Measurements from ENCODE around the gene CSF2RB.

The CSF2RB gene

DNA sequence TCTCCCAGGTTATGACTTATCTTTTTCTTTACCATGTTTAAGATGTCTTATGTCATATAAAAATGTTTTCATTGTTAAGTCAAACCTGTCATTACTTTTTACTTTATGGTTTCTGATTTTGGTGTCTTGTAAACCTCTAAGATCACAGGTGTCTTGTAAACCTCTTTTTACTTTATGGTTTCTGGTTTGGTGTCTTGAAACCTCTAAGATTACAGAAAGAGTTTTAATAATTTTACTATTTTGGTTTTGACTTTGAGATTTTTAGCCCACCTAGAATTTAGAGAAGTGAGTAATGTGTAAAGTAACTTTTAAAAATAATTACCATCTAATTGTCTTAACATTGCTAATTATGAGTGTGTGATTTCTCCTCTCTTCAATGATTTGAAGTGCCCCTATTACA, 2.6 kb downstream of the CSF2RB start:
- TF ChIP-seq, protein P1, sequence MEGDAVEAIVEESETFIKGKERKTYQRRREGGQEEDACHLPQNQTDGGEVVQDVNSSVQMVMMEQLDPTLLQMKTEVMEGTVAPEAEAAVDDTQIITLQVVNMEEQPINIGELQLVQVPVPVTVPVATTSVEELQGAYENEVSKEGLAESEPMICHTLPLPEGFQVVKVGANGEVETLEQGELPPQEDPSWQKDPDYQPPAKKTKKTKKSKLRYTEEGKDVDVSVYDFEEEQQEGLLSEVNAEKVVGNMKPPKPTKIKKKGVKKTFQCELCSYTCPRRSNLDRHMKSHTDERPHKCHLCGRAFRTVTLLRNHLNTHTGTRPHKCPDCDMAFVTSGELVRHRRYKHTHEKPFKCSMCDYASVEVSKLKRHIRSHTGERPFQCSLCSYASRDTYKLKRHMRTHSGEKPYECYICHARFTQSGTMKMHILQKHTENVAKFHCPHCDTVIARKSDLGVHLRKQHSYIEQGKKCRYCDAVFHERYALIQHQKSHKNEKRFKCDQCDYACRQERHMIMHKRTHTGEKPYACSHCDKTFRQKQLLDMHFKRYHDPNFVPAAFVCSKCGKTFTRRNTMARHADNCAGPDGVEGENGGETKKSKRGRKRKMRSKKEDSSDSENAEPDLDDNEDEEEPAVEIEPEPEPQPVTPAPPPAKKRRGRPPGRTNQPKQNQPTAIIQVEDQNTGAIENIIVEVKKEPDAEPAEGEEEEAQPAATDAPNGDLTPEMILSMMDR (IDR thresholded peaks at IDR 0.05; ENCODE audit: control insufficient read depth, insufficient read depth, low read depth, low read length, missing control alignments) = no peak
- no peak overlapping the region for H3K4me3 ChIP-seq (ENCODE audit: control insufficient read depth, low read depth, low read length)
- no peak for DNase-seq (ENCODE audit: low read depth)

DNA sequence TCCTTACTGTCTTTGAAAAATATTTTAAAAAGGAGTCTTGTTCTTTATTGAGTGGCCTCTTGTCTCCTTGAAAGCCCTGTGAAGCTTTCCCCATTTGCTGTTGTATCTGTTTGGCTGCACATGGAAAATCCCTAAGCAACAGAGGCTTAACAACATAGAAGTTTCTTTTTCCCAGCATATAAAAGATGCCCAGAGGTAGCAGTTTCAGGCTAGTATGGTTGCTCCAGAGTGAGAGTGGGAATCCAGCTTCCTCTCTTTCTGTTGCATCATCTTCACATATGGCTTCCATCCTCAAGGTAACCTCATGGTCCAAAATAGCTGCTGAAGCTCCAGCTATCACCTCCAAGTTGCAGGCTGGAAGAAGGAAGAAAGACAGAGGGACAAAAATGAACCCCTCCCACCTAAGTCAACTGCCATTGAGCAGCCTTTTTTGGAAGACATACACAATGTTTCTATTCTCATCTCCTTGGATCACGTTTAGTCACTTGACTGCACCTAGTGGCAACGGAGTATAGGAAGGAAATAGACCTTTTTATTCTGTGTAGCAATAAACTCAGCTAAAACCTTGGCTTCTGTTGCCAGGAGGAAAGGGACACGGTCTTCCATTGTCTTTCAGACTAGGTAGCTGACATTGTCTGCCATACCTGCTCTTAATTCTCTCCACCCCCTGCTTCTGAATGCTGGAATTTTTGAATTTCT, 5.3 kb downstream of the CSF2RB start:
- no peak for DNase-seq (ENCODE audit: low read depth)
- H3K4me3 ChIP-seq (ENCODE audit: control insufficient read depth, low read depth, low read length) = no peak overlapping the region
- TF ChIP-seq, protein P1 (IDR thresholded peaks at IDR 0.05; ENCODE audit: control insufficient read depth, insufficient read depth, low read depth, low read length, missing control alignments) = no peak

DNA sequence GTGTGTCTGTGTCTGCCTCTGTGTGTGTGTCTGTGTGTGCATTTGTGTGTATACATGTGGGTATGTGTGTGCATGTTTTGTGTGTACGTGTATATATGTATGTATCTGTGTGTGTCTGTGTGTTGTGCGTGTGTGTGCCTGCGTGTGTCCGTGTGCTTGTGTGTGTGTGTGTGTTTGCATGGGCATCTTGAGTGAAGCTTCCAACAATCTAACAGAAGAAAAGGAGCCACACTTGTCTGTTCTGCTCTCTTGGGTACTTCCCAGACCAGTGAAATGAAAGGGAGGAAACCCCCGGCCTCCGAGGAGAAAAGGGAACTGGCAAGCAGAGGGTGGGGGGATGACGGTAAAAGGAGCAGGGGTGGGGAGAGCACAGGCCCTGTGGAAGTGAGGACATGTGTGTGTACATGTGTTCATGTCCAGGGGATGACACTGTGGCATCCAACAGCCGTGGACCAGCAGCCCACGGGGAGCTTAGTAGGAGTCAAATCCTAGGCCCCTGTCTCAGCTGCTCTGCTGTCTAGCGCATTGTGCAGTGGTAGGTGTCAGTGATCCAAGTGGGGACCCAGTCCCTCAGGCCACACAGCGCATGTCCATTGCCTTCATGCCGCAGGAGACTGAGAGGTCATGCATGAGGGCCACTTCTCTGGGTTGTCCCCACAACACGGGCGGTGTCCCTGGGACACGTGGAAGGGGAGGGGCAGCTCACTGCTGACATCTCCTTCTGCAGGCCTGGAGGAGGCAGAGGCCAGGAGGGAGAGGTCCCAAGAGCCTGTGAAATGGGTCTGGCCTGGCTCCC, 8.1 kb downstream of the CSF2RB start:
- no peak overlapping the region for H3K4me3 ChIP-seq (ENCODE audit: control insufficient read depth, low read depth, low read length)
- TF ChIP-seq, protein P1 (IDR thresholded peaks at IDR 0.05; ENCODE audit: control insufficient read depth, insufficient read depth, low read depth, low read length, missing control alignments) = no peak
- no peak for DNase-seq (ENCODE audit: low read depth)

DNA sequence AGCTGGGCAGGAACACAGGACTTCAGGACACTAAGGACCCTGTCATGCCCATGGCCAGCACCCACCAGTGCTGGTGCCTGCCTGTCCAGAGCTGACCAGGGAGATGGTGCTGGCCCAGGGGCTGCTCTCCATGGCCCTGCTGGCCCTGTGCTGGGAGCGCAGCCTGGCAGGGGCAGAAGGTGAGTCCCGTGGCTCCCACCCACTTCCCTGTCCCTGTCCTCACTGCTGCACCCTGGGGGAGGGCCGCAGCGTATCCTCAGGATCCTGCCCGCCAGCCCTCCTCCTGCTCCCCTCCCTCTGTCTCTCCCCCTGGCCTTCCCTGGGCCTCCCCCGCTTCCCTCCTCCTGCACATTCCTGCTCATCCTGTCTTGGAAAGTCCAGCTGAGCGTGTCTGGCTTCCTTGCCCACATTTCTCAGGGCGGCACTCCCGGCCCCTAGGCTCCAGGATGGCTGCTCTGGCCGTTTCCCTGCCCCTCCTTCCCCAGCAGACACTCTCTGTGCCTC, 8.7 kb downstream of the CSF2RB start:
- TF ChIP-seq, protein P1 (IDR thresholded peaks at IDR 0.05; ENCODE audit: control insufficient read depth, insufficient read depth, low read depth, low read length, missing control alignments) = no peak
- no peak overlapping the region for H3K4me3 ChIP-seq (ENCODE audit: control insufficient read depth, low read depth, low read length)
- no peak for DNase-seq (ENCODE audit: low read depth)

DNA sequence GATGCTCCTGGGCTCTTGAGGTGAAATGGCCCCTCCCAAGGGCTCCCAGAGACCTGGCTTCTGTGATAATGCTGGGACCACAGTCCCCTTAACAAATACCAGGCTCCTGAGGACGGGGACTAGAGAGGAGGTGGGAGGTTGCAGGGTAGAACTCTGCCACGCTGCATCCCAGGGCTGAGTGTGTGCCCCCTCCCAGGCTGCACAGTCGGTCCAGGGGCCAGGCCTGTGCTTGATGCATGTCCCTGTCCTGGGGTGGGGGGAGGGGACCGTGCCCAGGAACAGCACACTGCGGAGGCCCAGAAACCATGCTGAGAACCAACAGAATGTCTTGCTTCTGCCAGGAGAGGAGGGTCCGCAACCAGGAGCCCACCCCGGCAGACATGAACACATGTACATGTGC, 9.3 kb downstream of the CSF2RB start:
- no peak for DNase-seq (ENCODE audit: low read depth)
- H3K4me3 ChIP-seq (ENCODE audit: control insufficient read depth, low read depth, low read length) = no peak overlapping the region
- TF ChIP-seq, protein P1 (IDR thresholded peaks at IDR 0.05; ENCODE audit: control insufficient read depth, insufficient read depth, low read depth, low read length, missing control alignments) = no peak

DNA sequence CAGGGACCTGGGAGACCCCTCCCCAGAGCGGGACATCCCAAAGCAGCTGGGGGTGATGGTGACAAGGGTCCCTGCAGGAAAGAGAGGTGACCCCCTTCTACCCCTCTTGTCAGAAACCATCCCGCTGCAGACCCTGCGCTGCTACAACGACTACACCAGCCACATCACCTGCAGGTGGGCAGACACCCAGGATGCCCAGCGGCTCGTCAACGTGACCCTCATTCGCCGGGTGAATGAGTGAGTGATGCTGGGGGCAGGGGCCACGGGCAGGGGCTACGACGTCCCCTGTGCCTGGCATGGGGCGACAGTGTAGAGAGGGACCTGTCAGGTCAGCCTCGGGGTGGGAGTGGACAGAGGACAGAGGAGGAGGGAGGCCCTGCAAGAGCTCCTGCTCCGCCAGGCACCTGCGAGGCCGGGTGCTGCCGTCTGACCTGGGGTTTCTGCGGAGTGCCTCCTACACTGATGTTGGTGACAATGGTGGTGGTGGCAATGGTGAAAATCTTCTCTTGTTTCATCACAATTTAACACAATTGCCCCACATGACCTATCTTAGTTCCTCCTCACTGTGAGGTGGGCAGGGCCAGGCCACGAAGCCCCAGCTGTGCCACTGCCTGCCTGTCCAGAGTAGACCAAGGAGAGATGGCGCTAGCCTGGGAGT, 9.8 kb downstream of the CSF2RB start:
- DNase-seq (ENCODE audit: low read depth) = no peak
- H3K4me3 ChIP-seq (ENCODE audit: control insufficient read depth, low read depth, low read length) = no peak overlapping the region
- TF ChIP-seq, protein P1 (IDR thresholded peaks at IDR 0.05; ENCODE audit: control insufficient read depth, insufficient read depth, low read depth, low read length, missing control alignments) = no peak
